Activated CD8-positive, alpha-beta memory T cell treated with anti-CD3 and anti-CD28 coated beads for 4 hours (primary cell): Measurements from ENCODE around the gene WDR45B.
A peak's percentile ranks its signal among the peaks of the same experiment; 100 is the strongest.
"Not testable (repeated sequence)": the region's sequence is repeated elsewhere in the genome, so short reads cannot be mapped to it uniquely, and the experiment has no call there.

ENCODE experiments used
- DNase-seq, 2 donors: peaks; one replicate each; pipeline ENCODE4 v3.0.0-alpha.2; 2020; ENCODE audit warnings: low read depth in 2 of 2

Gene WDR45B

DNA sequence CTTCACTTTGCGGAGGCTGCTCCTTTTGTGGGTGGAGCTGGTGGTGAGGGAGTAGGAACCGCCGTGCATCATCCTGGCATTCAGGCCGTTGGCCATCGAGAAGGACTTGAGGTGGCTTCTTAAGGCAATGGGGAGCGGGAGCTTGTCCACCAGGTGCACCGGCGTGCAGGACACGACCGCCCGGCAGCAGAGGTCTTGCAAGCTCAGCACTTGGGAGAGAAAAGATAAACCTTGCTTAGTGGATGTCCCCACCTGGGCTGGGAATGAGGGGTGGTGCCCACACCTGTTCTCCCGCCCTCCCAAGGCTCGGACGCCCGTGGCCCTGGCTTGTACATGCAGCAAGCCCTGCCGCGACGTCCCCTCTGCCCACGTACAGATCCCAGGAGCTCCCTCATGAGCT, 9.7 kb upstream of the WDR45B start:
- no peak for DNase-seq

DNA sequence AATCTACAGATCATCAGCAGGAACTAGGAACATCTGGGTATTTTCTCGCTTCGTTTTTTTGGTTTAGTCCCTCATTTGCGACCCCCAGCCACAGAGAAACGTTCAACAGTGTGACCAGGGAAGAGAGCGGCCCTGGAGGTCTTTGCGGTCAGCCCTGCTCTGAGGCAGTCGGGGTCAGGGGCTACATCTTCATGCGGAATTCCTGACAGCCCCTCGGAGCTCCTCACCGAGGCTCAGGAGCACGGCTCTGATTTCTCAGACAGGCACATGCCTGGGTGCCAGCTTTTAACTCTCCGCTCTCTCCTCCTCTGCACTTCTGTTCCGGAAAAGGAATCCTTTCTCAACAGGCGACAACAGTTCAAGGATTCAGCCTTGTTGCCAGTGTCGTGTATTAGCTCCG, 8.0 kb upstream of the WDR45B start:
- no peak for DNase-seq

- no peak for DNase-seq
Observed at GRCh38 chr17:82655523-82655922, 7.3 kb upstream of the WDR45B start.

GRCh38 chr17:82655038-82655479, 6.8 kb upstream of the WDR45B start:
- no peak for DNase-seq

DNA sequence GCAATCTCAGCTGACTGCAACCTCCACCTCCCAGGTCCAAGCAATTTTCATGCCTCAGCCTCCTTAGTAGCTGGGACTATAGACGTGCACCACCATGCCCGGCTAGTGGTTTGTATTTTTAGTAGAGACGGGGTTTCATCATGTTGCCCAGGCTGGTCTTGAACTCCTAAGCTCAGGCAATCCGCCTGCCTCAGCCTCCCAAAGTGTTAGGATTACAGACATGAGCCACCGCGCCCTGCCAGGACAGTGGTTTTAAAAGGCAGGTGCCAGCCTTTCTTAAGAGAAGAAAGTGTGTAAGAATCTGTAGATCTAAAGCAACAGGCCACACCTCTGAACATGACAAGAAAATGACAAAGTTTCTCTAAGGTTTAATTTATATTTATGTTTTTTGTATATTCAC, 6.4 kb upstream of the WDR45B start:
- DNase-seq, result not testable (repeated sequence)

DNA sequence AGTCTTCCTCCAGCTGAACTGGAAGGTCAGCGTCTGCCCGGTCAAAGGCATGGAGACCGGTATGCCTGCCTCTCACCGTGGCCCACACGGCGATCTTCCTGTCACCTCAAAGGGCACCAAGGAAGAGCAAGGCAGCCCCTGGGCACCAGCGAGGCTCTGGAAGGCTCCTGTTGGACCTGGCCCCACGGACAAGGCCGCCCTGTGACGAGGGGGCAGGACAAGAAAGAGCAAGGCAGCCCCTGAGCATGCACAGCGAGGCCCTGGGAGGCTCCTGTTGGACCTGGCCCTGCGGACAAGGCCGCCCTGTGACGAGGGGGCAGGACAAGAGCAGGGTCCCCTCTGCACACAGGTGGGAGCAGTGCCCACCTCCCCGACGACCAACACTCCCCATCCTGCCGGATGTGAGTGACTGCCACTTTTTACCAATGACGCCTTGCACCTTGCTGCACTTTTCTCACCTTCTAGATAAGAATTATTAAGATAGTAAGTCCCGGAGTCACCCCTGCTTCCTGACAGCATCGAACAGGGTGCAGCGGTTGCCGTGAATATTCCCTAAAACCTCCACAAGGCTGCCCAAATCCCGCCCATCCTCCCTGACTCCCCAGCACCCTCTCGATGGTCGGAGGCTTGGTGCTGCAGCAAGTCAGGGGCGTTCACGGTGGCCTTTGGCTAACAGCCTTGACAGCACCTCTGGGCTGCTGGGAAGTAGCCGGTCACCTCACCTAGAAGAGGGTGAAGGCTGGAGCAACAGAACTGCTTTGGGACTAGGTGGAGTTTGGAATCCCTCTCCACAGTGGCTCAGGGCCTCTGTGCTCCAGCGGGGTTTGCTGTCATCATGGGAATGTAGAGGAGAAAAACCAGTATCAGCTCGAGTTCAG, 5.6 kb upstream of the WDR45B start:
- no peak for DNase-seq

DNA sequence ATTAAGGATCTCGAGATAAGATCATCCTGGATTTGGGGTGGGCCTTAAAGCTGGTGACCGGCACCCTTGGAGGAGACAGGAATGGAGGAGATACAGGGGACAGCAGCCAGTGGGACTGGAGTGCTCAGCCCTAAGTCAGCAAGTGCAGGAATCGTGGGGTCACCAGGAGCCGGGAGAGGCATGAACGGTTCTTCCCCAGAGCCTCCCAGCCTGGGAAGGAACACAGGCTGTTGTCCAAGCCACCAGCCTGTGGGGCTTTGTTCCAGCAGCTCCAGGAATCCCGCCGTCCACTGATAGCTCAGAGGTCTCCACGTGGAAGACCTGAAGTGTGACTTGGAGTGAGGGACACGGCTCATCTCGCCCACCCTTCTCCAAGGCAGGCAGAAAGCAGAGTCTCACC, 2.5 kb upstream of the WDR45B start:
- DNase-seq, result no peak

DNA sequence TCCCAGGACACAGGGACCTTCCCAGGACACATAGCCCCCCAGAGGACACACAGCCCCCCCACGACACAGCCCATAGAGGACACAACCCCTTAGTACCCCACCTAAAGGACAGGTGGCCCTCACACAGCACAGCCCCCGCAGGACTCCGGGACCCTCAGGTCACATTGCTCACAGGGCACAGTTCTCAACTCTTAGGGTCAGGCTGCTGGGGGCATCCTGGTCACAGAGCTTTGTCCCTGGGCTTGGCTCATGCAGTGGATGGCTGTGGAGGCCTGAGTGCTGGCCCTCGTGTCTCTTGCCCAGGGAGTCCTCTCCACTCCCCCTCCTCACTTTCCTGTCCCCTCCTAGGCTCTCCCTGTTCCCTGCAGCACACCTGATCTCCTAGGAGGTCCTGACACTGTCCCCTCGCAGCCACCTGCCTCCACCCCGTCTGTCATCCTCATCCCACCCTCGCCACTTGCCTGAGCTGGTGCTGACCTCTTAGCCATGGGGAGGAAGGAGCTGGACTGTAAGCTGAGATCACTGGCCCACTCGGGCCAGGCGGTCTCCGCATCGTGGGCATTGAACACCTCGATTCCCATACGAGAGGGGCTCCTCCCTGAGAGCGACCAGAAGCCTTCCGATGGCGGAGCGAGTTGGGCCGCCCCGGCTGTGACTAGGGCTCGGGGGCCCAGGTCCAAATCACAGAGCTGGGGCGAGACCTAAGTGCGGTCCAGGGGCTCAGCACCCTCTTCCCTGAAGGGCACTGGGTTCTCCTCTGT, 1.4 kb upstream of the WDR45B start:
- DNase-seq, result no peak

DNA sequence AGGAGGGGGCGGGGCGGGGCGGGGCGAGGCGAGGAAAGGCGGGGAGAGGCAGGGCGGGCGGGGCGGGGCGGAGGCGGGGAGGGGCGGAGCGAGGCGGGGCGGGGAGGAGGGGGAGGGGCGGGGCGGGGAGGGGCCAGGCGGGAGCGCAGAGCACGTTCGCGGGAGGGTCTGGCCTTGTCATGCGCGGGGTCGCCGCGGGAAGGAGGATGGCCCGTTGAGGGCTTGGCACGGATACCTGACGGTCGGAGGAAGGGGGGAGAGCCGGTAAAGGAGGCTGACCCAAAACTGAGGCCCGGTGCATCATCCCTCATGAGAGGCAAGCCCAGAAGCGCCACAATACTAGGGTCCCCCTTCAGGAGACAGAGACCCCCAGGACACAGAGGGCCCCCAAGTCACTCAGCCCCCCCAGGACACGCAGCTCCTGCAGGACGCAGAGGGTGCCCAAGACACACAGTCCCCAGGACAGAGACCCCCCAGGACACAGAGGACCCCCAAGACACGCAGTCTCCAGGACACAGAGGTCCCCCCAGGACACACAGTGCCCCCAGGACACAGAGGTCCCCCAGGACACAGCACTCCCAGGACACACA, 593 bp upstream of the WDR45B start:
- no peak for DNase-seq

DNA sequence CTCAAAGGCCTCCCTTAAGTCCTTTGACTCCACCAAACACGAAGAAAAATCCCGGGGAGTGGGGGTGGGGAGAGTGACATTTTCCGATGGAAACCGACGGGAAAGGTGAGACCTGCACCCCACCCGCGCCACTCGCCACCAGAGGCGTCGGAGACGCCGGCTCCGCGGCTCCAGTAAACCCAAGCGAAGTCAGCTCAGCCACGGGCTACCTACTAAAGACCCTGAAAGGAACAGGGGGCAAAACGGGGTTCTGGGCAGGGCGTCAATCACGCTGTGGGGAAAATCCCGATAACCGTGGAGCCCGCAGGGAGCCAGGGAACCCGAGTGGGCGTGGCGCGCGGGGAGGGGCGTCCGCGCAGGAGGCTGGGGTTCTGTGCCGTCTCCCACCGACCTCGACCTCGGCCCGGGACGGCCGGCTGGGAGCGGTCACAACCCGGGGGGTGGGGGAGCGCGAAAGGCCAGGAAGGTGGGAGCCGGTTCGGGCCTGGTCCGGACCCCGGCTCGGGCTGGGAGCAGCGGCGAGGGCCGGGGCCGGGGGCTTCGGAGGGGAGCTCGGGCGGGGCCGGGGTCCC, 565 bp downstream of the WDR45B start:
- DNase-seq, result peak; percentile 8 to 18

DNA sequence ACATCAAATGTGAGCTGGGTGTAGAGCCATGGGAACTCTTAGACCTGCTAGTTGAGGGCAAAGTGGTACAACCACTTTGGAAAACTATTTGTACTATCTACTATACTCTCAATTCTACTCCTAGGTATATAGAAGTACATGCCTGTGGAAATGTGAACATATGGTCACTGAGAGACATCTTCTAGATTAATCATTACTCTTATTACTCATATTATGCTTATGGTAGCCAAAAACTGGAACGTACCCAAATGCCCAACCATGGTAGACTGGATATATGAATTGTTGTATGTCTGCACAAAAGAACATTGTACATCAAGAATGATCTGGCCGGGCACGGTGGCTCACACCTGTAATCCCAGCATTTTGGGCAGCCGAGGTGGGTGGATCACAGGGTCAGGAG, 2.7 kb downstream of the WDR45B start:
- DNase-seq, result no peak

GRCh38 chr17:82644148-82644547, 4.1 kb downstream of the WDR45B start:
- DNase-seq, result no peak

GRCh38 chr17:82642022-82642421, 6.2 kb downstream of the WDR45B start:
- DNase-seq, result no peak

DNA sequence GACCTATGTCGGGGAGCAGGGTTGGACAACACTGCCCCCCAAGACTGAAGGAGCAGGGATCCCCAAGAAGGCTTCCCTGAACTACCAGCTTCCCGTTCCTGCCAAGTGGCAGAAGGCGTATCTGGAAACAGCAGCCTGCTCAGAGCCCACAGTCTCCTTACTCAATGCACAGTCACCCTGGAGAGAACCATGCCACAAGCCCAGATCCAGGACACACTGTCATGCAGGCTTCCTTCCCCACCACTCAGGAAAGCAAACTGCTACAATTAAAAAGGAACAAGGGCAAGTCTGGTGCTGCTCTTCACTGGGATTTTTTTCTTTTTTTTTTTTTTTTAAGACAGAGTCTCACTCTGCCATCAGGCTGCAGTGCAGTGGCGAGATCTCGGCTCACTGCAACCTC, 8.2 kb downstream of the WDR45B start:
- no peak for DNase-seq

DNA sequence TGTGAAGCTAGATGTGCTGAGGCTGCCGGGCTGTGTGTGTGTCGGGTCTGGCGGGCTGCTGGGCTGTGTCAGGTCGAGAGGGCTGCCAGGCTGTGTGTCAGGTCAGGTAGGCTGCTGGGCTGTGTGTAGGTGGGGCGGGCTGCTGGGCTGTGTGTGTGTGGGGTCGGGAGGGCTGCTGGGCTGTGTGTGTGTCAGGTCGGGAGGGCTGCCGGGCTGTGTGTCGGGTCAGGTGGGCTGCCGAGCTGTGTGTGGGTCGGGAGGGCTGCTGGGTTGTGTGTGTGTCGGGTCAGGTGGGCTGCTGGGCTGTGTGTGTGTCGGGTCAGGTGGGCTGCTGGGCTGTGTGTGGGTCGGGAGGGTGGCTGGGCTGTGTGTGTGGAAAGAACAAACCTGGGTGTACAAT, 8.6 kb downstream of the WDR45B start:
- DNase-seq, result no peak

- DNase-seq, result no peak
Observed at GRCh38 chr17:82638183-82638773, 10.0 kb downstream of the WDR45B start.

GRCh38 chr17:82636626-82637598, 11.3 kb downstream of the WDR45B start:
- no peak for DNase-seq

GRCh38 chr17:82633343-82633742, 14.9 kb downstream of the WDR45B start:
- DNase-seq, result no peak

- DNase-seq, result no peak
Observed at GRCh38 chr17:82632451-82632850, 15.8 kb downstream of the WDR45B start.

- DNase-seq, result no peak
Observed at GRCh38 chr17:82631544-82631943, 16.7 kb downstream of the WDR45B start.

- no peak for DNase-seq
Observed at GRCh38 chr17:82630212-82630611, 18.0 kb downstream of the WDR45B start.
